Fibroblast of lung (primary cell): ENCODE measurements around the gene SLIT3. TPM values are rescaled to one million over a fixed set of nuclear protein-coding genes. Genes with fewer than 3 reads are reported as not detected.

ENCODE experiments used
- DNase-seq, 2 donors: peaks; one replicate each; pipeline versions ENCODE4 v3.0.0 to v3.0.0-alpha.2; 2010; ENCODE audit warnings: low read depth in 2 of 2
- H2AFZ ChIP-seq: 2 replicates; pipeline ENCODE4 v1.5.1; 2012; ENCODE audit warnings: low read length, control low read depth, inconsistent platforms
- H3K27ac ChIP-seq: 2 replicates; pipeline ENCODE4 v1.5.1; 2011; ENCODE audit warnings: low read length, control low read depth; ENCODE audit not compliant: insufficient read depth
- H3K27me3 ChIP-seq: 2 replicates; pipeline ENCODE4 v1.5.1; 2011; ENCODE audit warnings: mild to moderate bottlenecking, low read length; ENCODE audit not compliant: control insufficient read depth, insufficient read depth
- H3K36me3 ChIP-seq: 2 replicates; pipeline ENCODE4 v1.5.1; 2011; ENCODE audit warnings: low read length; ENCODE audit not compliant: control insufficient read depth, insufficient read depth
- H3K4me1 ChIP-seq: 2 replicates; pipeline ENCODE4 v1.5.1; 2011; ENCODE audit warnings: low read length; ENCODE audit not compliant: control insufficient read depth, insufficient read depth; ENCODE audit errors: extremely low read depth
- H3K4me2 ChIP-seq: 2 replicates; pipeline ENCODE4 v1.5.1; 2011; ENCODE audit warnings: low read length, control low read depth; ENCODE audit not compliant: insufficient read depth; ENCODE audit errors: extremely low read depth
- H3K4me3 ChIP-seq, 4 experiments: fragments of 200-600 bp in 1 of 4; sonication (generic) in 1 of 4; replicated peaks in 1 of 4; 2 replicates each; pipeline ENCODE4 v1.5.1; 2011 to 2016; ENCODE audit warnings: low read length in 4 of 4, low read depth in 3 of 4, mild to moderate bottlenecking in 3 of 4, control low read depth in 2 of 4, inconsistent platforms in 1 of 4, mixed read lengths in 1 of 4; ENCODE audit not compliant: insufficient read depth in 1 of 4; ENCODE audit errors: control extremely low read depth in 1 of 4
- H3K79me2 ChIP-seq: 2 replicates; pipeline ENCODE4 v1.5.1; 2012; ENCODE audit warnings: mild to moderate bottlenecking, low read length, inconsistent platforms; ENCODE audit not compliant: control insufficient read depth, insufficient read depth
- H3K9ac ChIP-seq: 2 replicates; pipeline ENCODE4 v1.5.1; 2011; ENCODE audit warnings: mild to moderate bottlenecking, low read length, control low read depth; ENCODE audit not compliant: insufficient read depth
- H3K9me3 ChIP-seq: 2 replicates; pipeline ENCODE4 v1.5.1; 2012; ENCODE audit warnings: low read depth, low read length; ENCODE audit not compliant: control insufficient read depth, insufficient read depth
- H4K20me1 ChIP-seq: 2 replicates; pipeline ENCODE4 v1.5.1; 2011; ENCODE audit warnings: low read length; ENCODE audit not compliant: control insufficient read depth, insufficient read depth; ENCODE audit errors: extremely low read depth
- EZH2 ChIP-seq: IDR thresholded peaks from 2 replicates; pipeline ENCODE4 v1.5.1; 2012; ENCODE audit warnings: low read length, control low read depth, mild to moderate bottlenecking; ENCODE audit errors: missing control alignments
- polyA plus RNA-seq, 2 donors: library from polyadenylated mRNA; depleted of rRNA in 1 of 2; stranded (reverse) in 1 of 2; unstranded in 1 of 2; fragments of >200 nt; gene quantifications; 2 replicates each; pipeline ENCODE4 v1.2.1, GENCODE V29; 2011 to 2012; ENCODE audit warnings: missing spikeins in 1 of 2
- total RNA-seq: library from RNA; depleted of rRNA; stranded (reverse); fragments of >200 nt; gene quantifications from 2 replicates; pipeline ENCODE4 v1.2.1, GENCODE V29; 2014
- TF ChIP-seq, protein P1 (sequence below), 2 donors: IDR thresholded peaks in 1 of 2; conservative IDR thresholded peaks in 1 of 2; 1 replicate in 1 of 2; 2 replicates in 1 of 2; pipeline ENCODE4 v1.5.1; 2011 to 2012; ENCODE audit warnings: low read length in 2 of 2, control low read depth in 1 of 2, inconsistent platforms in 1 of 2, low read depth in 1 of 2, mild to moderate bottlenecking in 1 of 2

SLIT3 gene
- total and polyA plus RNA-seq, 2 donors (not counting 1 experiment from before 2014, with no cell fraction given) = 1.6 to 4.6 TPM

DNA sequence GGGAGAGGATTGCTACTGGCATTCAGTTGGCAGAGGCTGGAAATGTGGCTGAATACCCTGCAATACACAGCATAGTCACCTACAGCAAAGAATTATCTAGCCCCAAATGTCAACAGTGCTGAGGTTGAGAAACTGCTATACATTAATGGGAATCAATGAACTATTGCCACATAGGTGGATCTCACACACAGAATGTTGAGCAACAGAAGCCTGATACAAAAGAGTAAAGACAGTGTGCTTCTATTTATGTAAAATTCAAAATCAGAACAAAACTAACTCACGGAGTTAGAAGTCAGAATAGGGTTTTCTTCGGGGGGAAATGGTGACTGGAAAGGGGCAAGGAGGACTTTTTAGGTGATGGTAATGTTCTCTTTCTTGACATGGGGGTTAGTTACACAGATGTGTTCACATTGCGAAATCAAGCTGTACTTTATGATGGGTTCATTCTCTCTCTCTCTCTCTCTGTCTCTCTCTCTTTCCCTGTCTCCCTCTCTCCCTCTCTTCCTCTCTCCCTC lies 676.0 kb downstream of the SLIT3 start:
- peak in 1 of 2 donors; percentile 12 for DNase-seq

DNA sequence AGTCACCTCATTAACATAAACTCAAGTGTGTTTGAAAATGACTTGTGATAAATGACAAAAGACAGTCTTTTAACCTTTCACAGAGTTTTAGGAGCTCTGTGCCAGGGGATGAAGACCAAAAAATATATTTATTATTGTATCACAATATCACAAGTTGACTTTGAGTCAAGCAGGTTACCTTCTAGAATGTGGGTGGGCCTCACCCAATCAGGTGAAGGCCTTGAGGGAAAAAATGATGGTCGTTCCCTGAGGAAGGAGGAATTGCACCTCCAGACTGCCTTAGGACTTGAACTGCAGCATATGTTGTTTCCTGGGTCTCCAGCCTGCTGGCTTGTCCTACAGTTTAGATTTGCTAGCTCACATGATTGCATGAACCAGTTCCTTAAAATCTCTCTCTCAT lies 680.1 kb downstream of the SLIT3 start:
- Histone ChIP-seq H3K36me3 (no peaks in the 10 kb centered on the region), H3K27ac (no peak overlapping the region)

More for the DNA sequence above, 676.0 kb downstream of the SLIT3 start:
- H3K36me3 ChIP-seq = no peaks in the 10 kb centered on the region
- no peaks in the 10 kb centered on the region for H3K27me3 ChIP-seq
- H3K9me3 ChIP-seq = no peaks in the 10 kb centered on the region
- no peak overlapping the region for H3K4me3 ChIP-seq
- H3K4me2 ChIP-seq = no peak overlapping the region
- TF ChIP-seq EZH2 = no peak
- TF ChIP-seq, protein P1, sequence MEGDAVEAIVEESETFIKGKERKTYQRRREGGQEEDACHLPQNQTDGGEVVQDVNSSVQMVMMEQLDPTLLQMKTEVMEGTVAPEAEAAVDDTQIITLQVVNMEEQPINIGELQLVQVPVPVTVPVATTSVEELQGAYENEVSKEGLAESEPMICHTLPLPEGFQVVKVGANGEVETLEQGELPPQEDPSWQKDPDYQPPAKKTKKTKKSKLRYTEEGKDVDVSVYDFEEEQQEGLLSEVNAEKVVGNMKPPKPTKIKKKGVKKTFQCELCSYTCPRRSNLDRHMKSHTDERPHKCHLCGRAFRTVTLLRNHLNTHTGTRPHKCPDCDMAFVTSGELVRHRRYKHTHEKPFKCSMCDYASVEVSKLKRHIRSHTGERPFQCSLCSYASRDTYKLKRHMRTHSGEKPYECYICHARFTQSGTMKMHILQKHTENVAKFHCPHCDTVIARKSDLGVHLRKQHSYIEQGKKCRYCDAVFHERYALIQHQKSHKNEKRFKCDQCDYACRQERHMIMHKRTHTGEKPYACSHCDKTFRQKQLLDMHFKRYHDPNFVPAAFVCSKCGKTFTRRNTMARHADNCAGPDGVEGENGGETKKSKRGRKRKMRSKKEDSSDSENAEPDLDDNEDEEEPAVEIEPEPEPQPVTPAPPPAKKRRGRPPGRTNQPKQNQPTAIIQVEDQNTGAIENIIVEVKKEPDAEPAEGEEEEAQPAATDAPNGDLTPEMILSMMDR (conservative IDR thresholded peaks at IDR 0.05 in 1 of 2, IDR thresholded peaks at IDR 0.05 in 1 of 2; ENCODE audit: low read depth in 1 of 2, low read length in 2 of 2) = no peak
- H3K79me2 ChIP-seq = no peaks in the 10 kb centered on the region
- no peaks in the 10 kb centered on the region for H3K4me1 ChIP-seq
- no peak overlapping the region for H2AFZ ChIP-seq
- H3K27ac ChIP-seq = no peak overlapping the region
- no peaks in the 10 kb centered on the region for H4K20me1 ChIP-seq
- H3K9ac ChIP-seq = no peak overlapping the region

DNA sequence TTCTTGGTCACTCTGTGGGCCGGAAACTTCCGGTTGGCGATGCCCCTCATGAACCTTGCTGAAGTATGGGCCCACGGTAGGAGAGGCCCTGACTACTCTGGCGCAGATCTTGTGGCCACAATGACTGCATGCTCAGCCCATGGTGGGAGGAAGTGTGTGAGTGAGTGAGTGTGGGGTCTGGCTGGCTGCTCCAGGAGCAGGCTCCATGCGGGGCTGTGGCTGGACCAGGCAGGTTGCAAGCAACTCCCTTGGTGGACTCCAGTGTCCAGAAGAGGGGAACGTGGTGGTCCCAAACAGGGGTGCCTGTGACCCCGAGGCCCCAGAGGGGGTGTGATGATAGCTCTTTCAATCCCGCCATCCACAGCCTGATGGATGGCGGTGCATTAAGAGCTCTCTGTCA lies 686.3 kb downstream of the SLIT3 start:
- Histone ChIP-seq H3K9ac (no peak overlapping the region), H3K4me3 (no peak overlapping the region), H3K36me3 (no peaks in the 10 kb centered on the region), H3K4me2 (no peak overlapping the region), H3K27ac (no peak overlapping the region), H3K9me3 (no peaks in the 10 kb centered on the region), H4K20me1 (no peaks in the 10 kb centered on the region), H3K4me1 (no peaks in the 10 kb centered on the region), H2AFZ (no peak overlapping the region), H3K27me3 (no peaks in the 10 kb centered on the region), H3K79me2 (no peaks in the 10 kb centered on the region)
- no peak for DNase-seq
- TF ChIP-seq EZH2 = no peak
- TF ChIP-seq, protein P1 (conservative IDR thresholded peaks at IDR 0.05 in 1 of 2, IDR thresholded peaks at IDR 0.05 in 1 of 2; ENCODE audit: low read depth in 1 of 2, low read length in 2 of 2) = no peak

More for the DNA sequence above, 680.1 kb downstream of the SLIT3 start:
- H3K9ac ChIP-seq = no peak overlapping the region
- no peaks in the 10 kb centered on the region for H3K79me2 ChIP-seq
- H3K27me3 ChIP-seq = no peaks in the 10 kb centered on the region
- H3K4me2 ChIP-seq = no peak overlapping the region
- no peaks in the 10 kb centered on the region for H4K20me1 ChIP-seq
- H3K9me3 ChIP-seq = no peaks in the 10 kb centered on the region
- TF ChIP-seq, protein P1 (conservative IDR thresholded peaks at IDR 0.05 in 1 of 2, IDR thresholded peaks at IDR 0.05 in 1 of 2; ENCODE audit: low read depth in 1 of 2, low read length in 2 of 2) = no peak
- no peak for TF ChIP-seq EZH2
- no peaks in the 10 kb centered on the region for H3K4me1 ChIP-seq
- no peak overlapping the region for H3K4me3 ChIP-seq
- no peak overlapping the region for H2AFZ ChIP-seq
- no peak for DNase-seq
